ENCODE results near the gene CHAF1A. TPM values are rescaled to one million over a fixed set of nuclear protein-coding genes. Genes with fewer than 3 reads are reported as not detected.

Gene CHAF1A
- total RNA-seq, 1 donor from 2014 or later = 9.8 TPM

DNA sequence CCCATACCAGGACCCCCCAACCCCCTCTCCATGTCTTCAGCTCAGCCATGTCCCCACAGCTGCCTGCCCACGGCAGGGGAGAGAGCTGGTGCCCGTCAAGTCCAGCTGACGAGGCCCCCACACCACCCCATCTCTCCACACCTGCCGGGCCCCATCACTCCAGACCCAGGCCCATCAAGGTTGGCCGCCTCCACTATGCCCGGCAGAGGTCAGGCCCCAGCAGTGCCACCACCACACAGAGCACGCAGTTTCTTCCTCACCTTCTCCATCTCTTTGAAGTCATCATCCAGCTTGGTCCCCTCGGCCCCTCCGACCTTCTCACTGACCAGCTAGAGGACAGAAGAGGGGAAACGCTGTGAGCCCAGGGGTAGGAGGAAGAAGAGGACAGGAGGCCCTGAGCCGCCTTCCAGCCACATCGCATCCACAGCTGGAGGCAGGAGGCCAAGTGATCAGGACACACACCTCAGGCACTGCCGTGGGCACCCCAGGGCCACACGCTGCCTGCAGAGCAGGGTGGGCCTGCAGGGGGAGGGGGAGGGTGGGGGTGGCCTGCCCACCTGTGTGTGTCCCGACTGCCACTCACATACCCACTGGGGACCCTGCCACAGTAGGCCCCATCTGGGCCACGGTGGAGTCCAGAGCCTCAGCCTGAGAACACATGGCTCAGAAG is 35.6 kb upstream of the CHAF1A start:
- DNase-seq = no peak

DNA sequence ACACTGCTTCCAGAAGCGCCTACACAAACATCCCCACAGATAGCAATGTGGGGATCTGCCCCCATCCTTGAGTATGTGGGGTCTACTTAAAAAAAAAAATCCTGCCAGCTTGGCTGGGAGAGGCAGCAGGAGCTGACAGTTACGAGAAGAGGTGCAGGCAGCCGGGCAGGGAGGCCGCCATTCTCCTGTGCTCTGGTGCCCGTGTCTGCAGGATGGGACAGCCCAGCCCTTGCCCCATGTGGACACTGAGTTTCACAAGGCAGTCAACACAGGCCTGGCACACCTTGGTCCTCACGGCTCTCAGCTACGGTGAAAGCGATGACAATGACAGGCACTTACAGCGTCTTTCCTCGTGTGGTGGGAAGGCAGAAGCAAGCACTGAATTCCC is 35.1 kb upstream of the CHAF1A start:
- DNase-seq = no peak

DNA sequence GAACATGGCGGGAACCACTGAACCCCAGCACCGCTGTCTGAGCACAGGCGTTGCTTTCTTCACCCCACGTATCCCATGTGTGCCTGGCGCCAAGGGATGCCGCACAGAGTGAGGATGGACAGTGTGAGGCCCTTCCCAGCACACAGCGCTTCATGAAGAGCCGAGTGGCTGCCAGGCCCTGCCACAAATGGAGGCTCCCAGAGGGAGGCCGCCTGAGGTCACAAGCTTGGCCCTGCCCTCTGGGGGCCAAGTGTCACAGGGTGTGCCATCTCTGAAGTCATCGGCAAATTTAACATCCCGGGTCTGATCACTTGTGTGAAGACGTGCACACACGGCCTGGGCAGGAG is 34.7 kb upstream of the CHAF1A start:
- DNase-seq = no peak

DNA sequence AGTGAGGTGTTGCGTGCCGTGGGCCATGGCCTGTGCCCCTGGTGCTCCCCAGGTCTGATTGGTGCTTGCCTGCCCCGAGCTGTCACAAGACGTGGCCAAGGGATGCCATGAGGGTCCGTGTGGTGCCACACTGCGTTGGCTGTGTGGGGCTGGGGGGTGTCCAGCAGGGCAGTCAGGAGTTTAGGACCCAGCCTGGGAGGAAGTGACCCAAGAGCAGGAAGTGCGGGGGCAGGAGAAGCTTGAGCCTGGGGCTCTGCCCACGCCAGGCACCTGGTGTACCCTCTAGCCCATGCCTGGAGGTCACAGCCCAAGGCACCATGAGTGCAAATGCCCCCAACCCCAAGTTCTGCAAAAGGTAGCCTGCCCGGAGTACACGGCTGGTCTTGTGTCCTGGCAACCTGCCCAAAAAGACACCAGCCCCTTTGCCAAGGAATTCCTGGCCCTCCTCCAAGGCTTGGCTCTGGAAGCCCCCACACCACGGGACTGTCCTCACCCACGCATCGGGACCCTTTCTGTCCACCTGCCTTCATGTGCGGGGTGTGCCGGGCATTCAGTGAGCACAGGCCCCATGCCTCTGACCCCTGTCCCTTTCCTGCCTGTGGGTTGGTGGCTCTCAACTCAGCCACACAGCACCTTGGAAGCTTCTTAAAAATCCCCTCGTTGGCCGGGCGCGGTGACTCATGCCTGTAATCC is 34.2 kb upstream of the CHAF1A start:
- DNase-seq = peak; percentile 78

DNA sequence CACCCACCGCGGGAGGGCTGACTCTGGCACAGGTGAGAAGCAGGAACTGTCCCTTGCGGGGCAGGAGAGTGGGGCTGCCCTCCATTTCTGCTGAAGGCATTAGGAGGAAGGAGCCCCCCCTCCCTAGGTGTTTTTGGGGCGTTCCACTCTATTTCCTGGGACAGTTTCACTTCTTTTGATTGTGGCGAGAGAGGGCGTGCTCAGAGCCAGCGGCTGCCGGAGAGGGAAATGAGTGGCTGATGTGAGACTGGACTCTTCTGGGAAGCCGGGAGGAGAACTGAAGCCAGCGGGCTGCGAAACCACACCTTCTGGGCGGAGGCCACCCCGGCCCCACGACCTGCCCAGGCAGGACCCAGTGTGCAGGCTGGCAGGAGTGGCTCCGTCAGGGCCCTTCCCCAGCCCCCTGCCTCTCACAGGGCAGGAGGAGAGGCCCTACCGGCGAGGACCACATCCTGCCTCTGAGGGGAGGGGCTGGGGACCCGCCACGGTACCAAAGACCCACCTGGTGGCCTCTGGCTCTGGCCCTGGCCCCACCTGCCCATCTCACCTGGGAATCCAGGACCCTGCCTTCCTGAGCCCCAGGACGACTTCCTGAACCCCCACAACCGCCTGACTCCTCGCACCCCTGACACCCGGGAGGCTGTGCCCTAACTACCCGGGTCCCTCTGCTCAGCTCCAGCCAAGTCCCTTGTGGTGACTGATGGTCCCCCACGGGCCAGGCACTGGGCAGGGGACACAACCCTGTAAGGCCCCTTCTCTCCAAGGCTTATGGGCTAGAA is 33.1 kb upstream of the CHAF1A start:
- peak; percentile 45 for DNase-seq

DNA sequence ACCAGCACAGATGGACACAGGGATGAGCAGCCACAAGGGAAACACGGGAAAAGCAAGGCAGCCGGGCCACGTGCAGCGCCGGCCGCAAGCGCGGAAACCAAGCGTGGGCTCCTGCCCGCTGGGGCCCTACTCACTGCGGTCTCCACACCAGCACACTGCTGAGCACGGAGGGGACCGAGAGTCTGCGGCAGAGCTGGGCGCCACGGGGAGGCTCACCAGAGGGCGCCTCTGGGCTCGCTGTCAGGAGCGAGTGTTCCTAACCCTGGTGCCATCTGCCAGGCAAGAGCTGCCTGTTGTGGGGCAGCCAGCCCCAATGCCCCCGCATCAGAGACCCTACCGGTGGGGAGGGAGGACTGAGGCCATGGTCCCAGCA is 32.6 kb upstream of the CHAF1A start:
- DNase-seq = peak; percentile 63

DNA sequence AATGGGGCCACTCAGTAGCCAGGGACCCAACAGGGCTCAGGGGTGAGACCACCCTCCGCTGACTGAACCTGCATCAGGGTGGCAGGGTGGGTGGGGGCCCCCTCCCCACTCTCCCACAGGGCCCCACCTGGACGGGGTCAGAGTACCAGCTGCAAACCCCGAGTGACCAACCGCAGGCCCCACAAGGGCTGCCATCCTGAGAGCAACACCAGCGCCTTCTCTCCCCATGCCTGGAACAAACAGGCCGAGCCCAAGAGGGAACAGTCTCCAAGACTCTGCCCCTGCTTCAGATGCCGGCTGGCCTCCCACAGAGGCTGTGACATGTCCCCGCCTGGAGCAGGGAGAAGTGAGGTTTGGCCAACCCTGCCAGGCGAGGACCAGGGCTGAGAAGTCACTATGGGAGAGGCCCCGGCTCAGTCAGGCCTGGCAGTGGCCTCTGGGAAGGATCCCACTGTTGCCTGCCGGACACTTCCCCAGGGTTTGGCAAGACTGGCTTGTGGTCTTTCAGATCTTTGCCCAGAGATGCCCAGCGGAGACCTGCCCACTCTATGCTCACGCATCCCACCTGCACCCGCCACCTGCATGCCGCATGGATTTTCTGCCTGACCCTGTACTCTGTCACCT is 31.9 kb upstream of the CHAF1A start:
- DNase-seq = no peak

DNA sequence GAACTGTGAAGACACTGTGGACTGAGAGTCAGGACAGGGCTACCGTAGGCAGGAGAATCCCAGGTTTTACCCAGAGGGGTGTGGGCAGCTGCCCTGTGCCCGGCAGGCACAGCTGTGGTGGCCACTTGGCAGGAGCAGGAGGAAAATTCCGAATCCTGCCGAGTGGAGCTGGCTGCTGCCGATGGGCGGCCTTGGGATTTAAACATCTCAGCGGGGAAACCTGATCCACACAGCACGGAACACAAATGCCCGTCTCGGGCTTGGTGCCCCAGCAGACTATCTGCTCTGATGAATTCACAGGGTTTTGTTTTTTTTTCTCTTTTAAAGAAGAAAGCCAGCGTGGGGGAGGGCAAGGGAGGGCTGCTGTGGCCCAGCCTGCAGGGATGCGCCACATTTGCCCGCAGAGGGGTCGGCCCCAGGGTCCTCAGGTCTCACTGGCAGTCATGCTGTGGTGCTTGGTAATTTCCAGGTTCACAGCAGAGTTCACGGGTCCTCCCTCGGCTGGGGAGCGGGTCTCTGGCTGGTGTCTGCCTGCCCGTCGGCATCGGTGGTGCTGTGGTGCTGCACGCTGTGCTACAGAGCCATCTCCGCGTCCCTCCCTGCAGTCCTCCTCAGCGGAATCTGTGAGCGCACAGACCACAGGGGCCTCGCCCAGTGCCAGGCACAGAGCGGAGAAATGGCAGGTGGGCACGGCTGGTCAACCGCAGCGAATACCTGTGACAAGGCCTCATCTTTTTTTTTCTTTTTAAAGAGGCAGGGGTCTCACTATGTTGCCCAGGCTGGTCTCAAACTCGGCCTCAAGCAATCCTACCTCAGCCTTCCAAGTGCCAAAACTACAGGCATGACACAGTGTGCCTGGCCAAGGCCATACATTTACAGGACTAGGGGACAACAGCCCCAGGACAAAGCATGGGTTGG is 30.9 kb upstream of the CHAF1A start:
- DNase-seq = peak; percentile 94

DNA sequence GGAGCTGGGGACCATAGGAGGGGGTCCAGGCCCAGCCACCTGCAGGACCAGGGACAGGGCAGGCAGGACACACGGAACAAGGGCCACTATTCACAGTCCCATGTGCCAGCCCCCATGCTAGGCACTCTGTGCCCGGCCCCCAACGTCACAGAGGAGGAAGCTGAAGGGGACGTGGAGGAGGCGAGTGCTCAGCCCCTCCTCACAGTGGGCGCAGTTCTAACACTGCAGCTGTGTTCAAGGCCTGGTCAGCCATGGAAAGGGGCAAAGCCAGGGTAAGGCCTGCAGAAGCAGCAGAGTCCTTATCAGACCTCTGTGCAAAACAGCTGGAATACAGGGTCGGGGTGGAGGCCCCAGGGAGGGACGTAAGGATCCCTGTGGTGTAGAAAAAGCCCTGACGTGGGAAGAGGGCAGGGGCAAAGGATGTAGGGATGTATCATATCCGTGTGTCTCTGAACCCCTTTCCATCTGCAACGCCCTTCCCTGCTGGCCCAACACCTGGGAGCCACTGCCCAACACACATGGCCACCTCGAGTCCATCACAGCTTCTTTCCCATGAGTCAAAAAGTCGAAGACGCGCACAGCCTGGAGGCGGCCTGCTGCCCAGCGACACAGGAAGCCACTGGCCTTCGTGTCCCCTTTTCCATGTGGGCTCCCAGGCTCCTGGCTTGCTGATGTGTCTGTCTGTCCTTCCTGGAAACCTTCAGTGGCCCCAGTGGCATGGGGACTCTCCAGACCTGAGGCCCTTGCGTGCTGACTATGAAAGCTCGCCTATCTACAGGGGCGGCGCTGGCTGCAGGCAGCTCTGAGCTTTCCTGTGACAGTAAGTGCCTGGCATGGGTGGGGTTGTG is 30.1 kb upstream of the CHAF1A start:
- no peak for DNase-seq

DNA sequence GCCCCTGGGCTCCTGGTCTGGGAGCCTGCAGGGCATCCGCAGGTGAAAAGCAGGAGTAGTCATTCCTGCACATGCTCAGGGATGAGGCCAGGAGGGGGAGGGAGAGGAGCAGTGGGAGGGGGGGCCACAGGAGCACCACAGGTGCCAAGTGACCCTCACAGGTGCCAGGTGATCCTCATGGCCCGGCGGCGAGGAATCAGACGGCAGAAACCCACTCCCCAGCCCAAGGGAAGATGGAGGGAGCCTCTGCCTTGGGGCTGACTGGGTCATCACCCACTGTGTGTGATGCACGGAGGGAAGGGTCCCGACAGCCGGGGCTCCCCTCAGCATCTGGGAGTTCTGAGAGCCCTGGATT is 29.4 kb upstream of the CHAF1A start:
- no peak for DNase-seq

DNA sequence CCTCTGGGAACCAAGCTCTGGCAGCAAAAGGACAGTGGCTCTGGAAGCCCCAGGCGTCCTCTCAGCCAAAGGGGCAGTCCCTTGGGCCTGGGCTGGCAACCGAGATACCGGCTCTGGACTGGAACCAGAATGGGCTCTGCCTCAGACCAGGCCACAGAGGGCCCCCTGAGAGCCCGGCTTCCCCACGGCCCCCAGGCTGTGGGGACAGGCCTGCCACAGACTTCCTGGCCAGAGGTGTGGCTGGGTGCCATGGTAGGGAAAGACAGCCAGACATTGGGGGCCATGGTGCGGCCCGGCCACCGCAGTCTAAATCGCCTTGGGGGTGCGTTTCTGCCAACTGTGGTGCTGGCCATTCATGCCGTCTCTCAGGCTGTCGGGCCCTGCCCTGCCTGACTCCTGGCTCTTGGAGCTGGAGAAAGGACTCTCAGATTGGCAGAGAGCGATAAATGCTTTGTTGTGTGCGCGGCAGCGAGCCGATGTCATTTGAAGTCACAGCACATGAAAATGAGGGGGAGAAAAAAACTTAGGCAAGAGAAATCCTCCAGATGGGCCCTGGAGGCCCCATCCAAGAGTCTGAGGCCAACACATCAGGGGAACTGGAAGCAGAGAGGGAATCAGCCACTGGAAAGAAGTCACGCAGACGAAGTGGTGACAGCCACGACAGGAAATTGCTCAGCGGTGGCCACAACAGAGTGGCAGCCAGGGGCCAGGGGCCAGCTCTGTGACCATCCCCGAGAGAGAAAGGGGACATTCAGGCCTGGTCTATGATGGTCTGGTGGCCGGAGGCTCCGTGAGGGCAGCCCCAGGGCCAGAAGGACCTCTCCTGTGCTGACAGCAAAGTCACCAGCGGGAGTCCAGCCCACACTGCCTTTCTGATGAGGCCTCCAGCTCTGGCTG is 28.6 kb upstream of the CHAF1A start:
- DNase-seq = peak; percentile 70

DNA sequence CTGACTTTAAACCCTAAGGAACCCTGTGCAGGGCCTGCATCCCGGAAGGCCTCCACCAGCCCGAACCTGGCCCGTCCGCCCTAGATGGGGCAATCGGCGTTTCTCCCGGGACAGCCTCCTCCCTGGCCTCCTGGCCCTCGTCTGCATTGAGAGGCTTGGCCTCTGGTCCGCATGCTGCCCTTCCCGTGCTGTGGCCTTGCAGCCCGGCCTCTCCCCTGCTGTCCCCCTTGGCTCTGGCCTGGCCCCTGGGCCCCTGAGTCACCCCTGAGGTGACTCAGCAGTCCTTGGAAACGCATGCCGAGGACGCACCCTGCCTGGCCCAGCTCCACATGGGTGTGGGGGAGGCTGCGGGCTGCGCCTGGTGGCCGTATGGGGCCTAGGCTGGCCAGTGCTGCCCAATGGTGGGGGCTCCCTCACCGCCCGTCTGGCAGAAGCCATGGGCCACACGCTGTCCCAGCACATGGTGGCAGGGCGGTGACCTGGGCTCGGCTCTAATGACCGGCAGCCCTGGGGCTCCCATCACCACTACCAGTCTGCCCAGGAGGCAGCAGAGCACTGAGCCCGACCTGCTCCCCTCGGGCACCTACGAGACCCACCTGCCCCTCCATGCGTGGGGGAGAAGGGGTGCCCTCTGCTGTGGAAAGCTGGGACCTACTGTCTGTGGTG is 27.8 kb upstream of the CHAF1A start:
- no peak for DNase-seq

DNA sequence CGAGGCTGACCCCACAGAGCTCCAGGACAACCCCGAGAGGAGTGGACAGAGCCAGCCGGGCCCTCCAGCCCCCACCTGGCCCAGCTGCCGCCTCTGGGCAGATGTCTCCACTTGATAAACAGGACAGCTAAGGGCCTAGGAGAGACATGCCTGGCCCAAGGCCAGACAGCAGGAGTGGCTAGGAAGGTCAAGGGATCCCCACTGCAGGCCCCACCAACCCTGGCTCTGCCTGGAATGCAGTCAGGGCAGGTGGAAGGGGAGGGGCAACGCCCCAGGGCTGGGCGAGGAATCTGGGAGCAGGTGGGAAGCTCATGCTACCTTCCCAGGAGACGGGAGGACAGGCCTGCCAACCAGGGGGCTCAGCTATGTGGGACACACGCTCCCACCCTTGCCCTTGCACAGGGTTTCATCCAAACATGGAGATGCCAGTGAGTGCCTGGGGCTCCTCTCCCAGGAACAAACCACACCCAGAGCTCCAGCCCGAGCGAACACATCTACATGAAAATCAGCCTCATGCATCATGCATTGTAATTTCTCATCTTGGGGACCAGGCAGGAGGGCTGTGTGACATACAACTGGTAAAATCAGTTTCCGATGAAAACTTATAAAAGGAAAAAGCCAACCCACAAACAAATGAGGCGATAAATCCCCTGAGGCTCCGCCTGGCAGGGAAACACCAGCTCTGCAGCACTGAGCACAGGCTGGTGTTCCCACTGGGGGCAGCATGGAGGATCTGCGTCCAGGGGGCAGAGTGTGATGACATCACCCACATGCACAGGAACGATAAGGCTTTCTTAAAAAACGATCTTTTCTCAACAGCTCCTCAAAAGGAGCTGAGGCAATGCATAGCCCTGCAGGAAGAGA is 27.0 kb upstream of the CHAF1A start:
- DNase-seq = peak; percentile 81

DNA sequence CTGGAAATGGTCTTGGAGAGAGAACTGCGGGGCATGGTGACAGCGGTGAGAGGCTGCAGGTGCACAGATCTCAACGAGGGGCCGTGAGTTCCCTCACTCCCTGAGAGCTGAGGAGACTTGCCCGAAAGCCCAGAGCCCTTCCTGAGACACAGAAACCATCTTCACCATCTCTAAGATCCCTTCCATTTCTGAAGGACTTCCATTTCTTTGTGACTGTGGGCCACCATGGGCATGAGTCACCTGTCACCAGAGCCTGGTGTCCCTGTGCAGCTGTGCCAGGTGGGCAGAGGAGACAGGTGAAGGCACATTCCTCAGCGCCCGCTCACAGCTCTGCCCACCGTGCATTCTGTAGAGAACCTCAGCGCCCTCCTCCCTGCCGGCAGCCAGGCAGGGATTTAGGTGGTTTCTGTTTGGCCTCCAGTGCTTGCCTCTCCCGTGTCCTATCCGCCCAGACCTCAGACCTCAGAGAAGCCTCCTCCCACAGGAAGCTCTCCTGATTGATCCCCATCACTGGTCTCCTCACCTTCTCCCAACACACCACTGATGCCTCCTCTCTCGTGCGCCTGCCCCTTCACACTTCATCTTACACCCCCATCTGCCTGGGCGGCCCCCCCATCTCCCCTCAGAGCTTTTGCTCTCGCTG is 26.3 kb upstream of the CHAF1A start:
- no peak for DNase-seq

DNA sequence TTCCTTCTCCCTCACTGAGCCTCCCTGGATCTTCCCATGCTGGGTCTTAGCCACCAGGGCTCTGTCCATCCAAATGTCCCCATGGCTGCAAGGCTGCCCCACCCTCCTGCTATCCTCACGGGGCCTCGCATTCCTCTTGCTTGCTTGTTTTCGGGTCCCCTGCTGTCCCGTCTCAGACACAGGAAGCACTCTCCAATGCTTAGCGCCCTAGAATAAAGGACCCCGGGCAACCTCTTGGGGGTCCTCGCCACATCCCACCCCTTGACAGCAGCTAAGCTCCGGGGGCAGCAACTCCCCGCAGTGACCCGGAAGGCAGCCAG is 25.8 kb upstream of the CHAF1A start:
- DNase-seq = no peak

DNA sequence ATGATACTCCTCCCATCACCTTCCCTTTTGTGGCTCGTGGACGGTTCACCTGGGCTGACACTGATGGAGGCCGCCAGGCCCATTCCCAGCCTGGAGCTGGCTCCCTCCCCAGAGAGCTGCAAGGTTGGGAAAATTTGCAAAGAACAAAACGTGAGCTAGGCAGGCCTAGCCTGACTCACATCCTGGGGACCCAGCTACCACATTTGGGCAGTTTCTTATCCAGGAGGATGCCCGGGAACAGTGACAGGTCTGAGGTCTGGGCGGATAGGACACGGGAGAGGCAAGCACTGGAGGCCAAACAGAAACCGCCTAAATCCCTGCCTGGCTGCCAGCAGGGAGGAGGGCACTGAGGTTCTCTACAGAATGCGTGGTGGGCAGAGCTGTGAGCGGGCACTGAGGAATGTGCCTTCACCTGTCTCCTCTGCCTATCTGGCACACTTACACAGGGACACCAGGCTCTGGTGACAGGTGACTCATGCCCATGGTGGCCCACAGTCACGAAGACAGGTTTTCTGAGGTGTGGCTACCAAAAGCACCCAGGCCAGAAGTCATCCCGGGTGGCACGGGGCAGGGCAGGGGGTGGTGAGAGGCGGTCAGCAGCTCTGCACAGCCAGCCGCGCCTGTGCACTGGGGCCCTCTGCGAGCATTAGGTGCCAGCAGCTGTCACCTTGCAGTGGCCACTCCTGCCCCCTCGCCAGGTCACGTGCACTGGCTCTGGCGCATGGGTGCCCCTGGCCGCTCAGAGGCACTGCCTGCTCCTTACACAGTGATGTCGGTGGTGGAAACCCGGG is 25.3 kb upstream of the CHAF1A start:
- DNase-seq = no peak

DNA sequence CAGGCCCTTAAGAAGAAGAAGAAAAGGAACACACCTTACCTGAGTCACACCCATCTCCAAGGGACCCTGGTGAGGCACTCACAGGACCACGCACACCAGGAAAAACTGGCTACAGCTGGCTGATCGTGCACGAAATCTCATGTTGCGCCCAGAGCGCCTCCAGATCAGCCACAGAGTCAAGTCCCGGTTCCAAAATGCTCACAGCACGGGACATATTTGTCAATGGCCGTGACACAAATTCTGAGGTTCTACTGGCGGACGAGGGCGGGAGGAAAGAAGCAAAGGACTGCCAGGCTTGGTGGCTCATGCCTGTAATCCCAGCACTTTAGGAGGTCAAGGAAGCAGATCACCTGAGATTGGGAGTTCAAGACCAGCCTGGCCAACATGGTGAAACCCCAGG is 23.6 kb upstream of the CHAF1A start:
- no peak for DNase-seq

Data from tongue (tissue), 2 donors.